ENCODE data around the gene SUCLG2.

DNA sequence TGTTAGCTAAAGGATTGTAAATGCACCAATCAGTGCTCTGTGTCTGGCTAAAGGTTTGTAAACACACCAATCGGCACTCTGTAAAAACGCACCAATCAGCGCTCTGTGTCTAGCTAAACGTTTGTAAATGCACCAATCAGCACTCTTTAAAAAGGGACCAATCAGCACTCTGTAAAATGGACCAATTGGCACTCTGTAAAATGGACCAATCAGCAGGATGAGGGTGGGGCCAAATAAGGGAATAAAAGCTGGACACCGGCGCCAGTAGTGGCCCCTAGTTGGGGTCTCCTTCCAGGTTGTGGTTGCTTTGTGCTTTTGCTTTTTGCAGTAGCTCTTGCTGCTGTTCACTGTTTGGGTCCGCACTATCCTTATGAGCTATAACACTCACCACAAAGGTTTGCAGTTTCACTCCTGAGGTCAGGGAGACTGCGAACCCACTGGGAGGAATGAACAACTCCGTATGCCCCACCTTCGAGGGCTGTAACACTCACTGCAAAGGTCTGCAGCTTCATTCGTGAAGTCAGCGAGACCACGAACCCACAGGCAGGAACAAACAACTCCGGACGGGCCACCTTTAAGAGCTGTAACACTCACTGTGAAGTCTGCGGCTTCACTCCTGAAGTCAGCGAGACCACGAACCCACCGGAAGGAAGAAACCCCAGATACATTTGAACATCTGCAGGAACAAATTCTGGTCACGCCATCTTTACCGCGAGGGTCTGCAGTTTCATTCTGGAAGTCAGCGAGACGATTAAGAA, 1.1 kb upstream of the SUCLG2 start:
- TF ChIP-seq, protein P1, sequence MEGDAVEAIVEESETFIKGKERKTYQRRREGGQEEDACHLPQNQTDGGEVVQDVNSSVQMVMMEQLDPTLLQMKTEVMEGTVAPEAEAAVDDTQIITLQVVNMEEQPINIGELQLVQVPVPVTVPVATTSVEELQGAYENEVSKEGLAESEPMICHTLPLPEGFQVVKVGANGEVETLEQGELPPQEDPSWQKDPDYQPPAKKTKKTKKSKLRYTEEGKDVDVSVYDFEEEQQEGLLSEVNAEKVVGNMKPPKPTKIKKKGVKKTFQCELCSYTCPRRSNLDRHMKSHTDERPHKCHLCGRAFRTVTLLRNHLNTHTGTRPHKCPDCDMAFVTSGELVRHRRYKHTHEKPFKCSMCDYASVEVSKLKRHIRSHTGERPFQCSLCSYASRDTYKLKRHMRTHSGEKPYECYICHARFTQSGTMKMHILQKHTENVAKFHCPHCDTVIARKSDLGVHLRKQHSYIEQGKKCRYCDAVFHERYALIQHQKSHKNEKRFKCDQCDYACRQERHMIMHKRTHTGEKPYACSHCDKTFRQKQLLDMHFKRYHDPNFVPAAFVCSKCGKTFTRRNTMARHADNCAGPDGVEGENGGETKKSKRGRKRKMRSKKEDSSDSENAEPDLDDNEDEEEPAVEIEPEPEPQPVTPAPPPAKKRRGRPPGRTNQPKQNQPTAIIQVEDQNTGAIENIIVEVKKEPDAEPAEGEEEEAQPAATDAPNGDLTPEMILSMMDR (conservative IDR thresholded peaks at IDR 0.05; ENCODE audit: low read depth, low read length): no peak
- no peak for TF ChIP-seq EZH2 (IDR thresholded peaks at IDR 0.05; ENCODE audit: low read length, unreplicated experiment)
